NCI-H526 treated with DMSO at 0.1 percent for 48 hours (cell line): ENCODE results near the gene PIGS.
A peak's percentile ranks its signal among the peaks of the same experiment; 100 is the strongest.
"Not testable (repeated sequence)": the region's sequence is repeated elsewhere in the genome, so short reads cannot be mapped to it uniquely, and the experiment has no call there.

Source experiments
- DNase-seq: peaks from one replicate; lab custom pipeline; 2025; lab: John Stamatoyannopoulos, UW

The PIGS gene

GRCh38 chr17:28571361-28572122, at the start of gene PIGS:
Gene PIGS, minus strand, starts transcription at chr17:28571524. Its CDS starts 28 bp downstream, at chr17:28571496.
- peak; percentile 97 for DNase-seq

GRCh38 chr17:28620010-28620409, 48.7 kb upstream of the PIGS start:
- DNase-seq = no peak

GRCh38 chr17:28618464-28618863, 47.1 kb upstream of the PIGS start:
- DNase-seq = no peak

GRCh38 chr17:28616281-28616680, 45.0 kb upstream of the PIGS start:
- DNase-seq = no peak

GRCh38 chr17:28615260-28615940, 44.1 kb upstream of the PIGS start:
- DNase-seq = no peak

- no peak for DNase-seq
Measured at GRCh38 chr17:28613931-28614381, 42.6 kb upstream of the PIGS start, which contains the start of gene RSKR. Gene RSKR, minus strand, starts transcription at chr17:28614185. Its CDS starts 24 bp downstream, at chr17:28614161.

GRCh38 chr17:28612936-28613872, 41.9 kb upstream of the PIGS start:
- DNase-seq = no peak

GRCh38 chr17:28612531-28612930, 41.2 kb upstream of the PIGS start:
- DNase-seq = no peak

GRCh38 chr17:28610376-28610775, 39.1 kb upstream of the PIGS start:
- DNase-seq = no peak

GRCh38 chr17:28604031-28604430, 32.7 kb upstream of the PIGS start:
- not testable (repeated sequence) for DNase-seq

- DNase-seq = peak; percentile 88
Measured at GRCh38 chr17:28599311-28600184, 28.2 kb upstream of the PIGS start.

GRCh38 chr17:28598799-28599310, 27.5 kb upstream of the PIGS start, which contains the start of gene SPAG5:
Gene SPAG5, minus strand, starts transcription at chr17:28599025. Its CDS starts 79 bp downstream, at chr17:28598946.
- DNase-seq = peak; percentile 94

- DNase-seq = no peak
Measured at GRCh38 chr17:28598389-28598788, 27.1 kb upstream of the PIGS start.

- DNase-seq = no peak
Measured at GRCh38 chr17:28597606-28598383, 26.5 kb upstream of the PIGS start.

GRCh38 chr17:28592260-28592659, 20.9 kb upstream of the PIGS start:
- DNase-seq = no peak

- DNase-seq = no peak
Measured at GRCh38 chr17:28585851-28586250, 14.5 kb upstream of the PIGS start.

- no peak for DNase-seq
Measured at GRCh38 chr17:28584434-28584833, 13.1 kb upstream of the PIGS start.

GRCh38 chr17:28582513-28582912, 11.2 kb upstream of the PIGS start:
- DNase-seq = no peak

- DNase-seq = no peak
Measured at GRCh38 chr17:28580959-28581358, 9.6 kb upstream of the PIGS start.

GRCh38 chr17:28579526-28579925, 8.2 kb upstream of the PIGS start:
- no peak for DNase-seq
